Measurements from ENCODE around the gene MRPS34.

The MRPS34 gene

GRCh38 chr16:1782408-1783264 lies 9.7 kb upstream of the MRPS34 start, which contains the start of the genes NUBP2 and SPSB3:
TSS of gene NUBP2 (plus strand) at chr16:1782960. CDS start at chr16:1783021, 61 bp downstream.
TSS of gene SPSB3 (minus strand) at chr16:1782571. CDS start at chr16:1781483, 1,088 bp downstream.
- in situ Hi-C loops (cut with MboI; ENCODE audit: low sequenced_read_pairs): no loop called here

DNA sequence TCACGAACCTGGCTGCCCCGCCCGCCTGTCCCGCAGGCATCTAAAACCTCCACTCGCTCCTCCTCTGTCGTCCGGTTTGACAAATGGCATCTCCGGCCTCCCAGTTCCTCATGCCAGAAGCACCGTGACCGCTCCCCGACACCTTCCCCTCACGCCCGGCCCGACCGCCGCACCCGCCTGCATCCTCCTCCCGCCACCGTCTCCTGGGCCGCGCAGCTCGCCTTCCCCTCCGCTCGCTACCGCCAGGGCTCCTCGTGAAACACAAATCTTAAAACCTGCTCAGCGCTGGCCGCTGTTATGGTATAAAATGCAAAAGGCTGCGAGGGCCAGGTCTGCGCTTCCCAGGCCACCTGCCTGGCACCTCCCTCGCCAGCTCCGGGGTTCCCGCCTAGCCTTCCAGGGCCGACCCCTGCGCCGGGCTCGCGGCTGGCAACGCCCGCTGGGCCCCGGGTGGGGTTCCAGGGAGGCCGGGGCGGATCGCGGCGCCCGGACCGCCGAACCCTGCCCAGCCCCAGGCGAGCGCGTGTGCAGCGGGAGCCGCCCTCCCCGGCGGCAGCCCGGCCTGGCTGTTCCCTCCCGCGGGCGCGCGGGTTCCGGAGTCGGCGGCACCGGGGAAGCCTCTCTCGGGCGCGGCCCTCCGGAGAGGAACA lies 8.9 kb upstream of the MRPS34 start:
- in situ Hi-C loops (cut with MboI; ENCODE audit: low sequenced_read_pairs): no loop called here

DNA sequence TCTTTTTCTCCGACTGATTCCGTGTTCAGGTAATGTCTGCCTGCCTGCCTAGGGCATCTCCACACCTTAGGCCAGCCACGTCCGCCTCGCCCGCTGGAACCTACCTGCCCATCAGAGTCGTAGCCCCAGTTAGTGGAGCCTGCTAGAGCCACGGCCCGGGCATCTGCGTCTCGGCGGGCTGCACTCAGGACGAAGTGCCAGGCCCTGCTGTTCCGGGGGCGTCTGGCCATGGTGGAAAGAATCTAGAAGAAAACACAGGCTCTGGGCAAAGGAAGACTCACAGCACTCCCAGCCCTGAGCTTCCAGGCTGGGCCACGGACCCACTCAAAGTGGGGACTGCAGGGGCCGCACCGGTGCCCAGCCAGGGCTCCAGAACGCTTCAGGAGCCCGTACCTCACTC lies 8.3 kb upstream of the MRPS34 start:
- in situ Hi-C loops (cut with MboI; ENCODE audit: low sequenced_read_pairs): no loop called here

DNA sequence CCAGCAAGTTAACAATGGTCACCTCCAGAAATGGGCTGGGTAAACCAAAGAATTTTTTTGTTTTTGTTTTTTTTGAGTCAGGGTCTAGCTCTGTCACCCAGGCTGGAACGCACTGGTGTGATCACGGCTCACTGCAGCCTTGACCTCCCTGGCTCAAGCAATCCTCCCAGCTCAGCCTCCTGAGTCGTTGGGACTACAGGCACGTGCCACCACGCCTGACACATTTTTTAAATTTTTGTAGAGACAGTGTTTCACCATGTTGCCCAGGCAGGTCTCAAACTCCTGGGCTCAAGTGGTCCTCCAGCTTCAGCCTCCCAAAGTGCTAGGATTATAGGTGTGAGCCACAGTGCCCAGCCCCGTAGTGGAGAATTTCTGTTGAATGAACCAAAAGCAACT lies 7.7 kb upstream of the MRPS34 start:
- in situ Hi-C loops (cut with MboI; ENCODE audit: low sequenced_read_pairs): no loop called here

DNA sequence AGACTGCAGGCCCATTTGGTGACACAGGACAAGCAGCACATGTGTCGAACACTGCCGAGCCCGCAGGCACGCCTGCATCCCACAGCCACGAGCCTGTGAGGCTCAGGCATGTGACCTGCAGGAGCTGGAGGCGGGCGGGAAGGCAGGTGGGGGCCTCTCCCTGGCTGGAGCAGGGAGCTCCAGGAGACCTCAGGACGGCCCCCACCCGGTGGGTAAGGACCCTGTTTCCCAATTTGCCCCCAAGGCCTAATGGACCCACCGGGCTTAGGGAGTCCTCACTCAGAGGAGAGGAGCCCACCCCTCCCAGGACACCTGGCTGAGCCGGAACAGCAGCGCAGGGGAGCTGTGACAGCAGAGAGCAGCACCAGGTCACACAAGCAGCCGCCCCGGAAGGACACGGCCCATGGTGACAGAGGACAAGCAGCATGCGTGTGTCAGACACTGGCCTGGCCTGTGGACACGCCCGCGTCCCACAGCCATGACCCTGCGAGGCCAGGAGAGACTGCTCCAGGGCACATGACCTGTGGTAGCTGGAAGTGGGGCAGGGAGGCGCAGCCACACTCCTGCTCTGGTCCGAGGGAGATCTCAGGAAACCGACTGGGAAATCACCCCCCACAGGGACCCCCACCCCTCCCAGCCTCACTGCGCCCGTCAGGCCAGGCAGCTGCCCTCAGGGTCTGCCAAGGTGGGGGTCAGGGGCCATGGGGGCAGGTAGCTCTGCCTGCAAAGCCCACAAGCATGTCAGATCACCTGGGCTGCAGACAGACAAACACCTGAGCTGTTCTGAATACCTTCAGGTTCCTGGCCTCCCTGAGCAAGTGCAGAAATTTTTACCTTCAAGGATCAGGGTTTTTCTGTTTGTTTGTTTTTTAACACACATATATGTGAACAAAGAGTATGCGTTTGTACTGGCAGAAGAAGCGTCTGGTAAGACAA lies 7.1 kb upstream of the MRPS34 start:
- in situ Hi-C loops (cut with MboI; ENCODE audit: low sequenced_read_pairs): no loop called here

GRCh38 chr16:1779234-1779701 lies 6.3 kb upstream of the MRPS34 start:
- in situ Hi-C loops (cut with MboI; ENCODE audit: low sequenced_read_pairs): no loop called here

DNA sequence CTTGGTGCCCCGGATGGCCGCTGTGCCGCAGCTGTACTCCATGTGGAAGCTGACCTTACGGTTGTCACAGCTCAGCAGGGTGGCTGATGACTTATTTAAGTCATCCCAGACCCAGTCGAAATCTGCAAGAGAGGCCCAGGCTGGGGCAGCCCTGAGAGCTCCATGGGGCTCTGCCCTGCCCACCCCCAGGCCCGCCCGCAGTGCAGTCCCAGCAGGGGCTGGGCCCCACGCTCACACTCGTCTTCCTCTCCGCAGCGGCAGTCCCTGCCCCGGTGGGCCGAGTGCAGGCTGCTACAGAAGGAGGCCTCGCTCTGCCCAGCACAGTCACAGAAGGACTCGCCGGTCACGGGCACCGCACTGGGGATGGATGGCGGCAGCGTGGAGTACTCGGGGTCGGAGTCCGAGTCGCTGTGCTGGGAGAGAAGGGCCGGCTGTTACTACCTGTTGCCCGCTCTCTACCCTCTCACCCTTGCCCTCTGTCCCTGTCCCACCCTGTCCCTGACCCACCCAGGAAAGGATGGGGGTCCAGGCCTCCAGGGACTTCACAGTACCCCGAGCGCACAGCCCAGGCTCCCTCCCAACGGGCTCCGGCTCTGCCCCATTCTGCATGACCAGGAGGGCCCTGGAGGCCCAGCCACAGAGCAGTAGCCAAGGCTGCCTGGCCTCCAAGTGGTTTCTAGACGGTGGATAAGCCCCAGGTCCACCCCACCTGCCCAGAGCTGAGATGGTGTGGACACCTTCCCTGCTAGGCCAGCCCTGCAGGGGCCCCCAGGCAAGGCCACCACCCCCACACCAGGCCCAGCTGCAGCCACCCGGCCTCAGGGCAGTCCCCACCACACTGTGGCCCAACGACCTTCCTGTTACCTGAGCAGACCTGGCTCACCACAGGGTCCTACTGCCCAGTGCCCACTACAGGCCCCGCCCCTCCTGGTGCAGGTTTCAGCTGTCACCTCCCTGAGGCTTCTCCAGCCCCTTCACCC lies 5.6 kb upstream of the MRPS34 start:
- in situ Hi-C loops (cut with MboI; ENCODE audit: low sequenced_read_pairs): no loop called here

DNA sequence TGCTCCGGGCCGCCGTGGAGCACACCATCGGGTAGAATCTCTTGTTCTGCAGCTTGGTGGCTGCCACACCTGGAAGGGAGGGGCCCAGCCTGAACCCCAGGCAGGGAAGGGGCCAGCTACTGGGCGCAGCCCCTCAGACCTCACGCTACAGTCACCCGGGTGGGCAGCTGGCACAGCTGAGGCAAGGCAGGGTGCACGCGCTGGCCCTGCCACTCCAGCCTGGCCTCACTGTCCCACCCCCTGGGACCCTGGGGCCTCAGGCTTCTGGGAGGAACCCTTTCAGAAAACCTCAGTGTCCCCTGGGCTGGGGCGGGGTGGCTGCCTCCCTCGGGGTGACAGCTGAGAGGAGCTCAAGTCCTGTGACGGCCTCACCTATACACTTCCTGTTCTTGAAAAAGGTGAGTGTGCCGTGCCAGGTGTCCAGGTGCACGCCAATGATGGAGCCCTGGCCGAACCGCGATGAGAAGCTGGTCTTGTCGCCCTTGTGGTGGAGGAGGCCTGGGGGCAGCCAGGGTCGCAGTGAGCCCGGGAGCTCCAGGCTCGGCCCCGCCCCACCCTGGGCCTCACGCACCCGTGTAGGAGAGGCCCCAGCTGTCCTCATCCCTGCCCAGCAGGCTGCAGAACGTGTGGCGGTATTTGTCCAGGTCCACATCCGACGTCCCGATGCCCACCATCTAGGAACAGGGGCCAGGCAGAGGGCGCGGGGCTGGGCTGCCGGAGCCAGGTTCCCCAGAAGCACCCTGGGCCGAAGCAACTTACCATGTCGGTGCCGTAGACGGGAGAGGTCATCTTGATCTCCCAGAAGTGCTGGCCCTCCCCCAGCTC lies 4.7 kb upstream of the MRPS34 start:
- in situ Hi-C loops (cut with MboI; ENCODE audit: low sequenced_read_pairs): no loop called here

DNA sequence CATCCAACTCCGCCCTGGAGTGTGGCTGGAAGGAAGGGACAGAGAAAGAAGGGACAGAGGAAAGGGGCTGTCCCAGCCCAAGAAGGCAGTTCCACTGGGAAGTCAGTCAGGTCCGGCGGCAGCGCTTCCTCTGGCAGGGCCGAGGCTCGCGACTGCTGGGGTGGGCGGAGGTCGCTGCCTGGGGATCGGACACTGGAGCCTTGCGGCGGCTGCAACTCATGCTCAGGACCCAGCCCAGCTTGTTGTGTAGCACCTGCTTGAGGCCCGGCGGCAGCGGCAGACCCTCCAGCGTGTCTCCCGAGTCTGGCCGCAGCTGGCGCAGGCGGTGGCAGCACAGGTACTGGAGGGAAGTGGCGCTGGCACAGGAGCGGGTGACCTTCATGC lies 4.0 kb upstream of the MRPS34 start:
- in situ Hi-C loops (cut with MboI; ENCODE audit: low sequenced_read_pairs): no loop called here

DNA sequence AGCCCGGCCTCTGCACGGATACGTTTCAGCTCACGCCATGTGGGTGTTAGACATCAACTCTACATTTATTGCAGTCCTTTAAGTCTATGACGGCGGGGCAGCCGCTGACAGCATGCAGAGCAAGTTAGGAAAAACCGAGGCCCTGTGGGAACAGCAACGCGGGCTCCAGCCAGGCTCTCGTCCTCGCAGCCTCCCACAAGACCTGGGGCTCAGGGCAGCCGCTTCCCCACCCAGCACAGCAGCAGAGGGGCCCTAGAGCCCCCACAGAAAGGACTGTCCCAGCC lies 3.7 kb upstream of the MRPS34 start:
- in situ Hi-C loops (cut with MboI; ENCODE audit: low sequenced_read_pairs): no loop called here

DNA sequence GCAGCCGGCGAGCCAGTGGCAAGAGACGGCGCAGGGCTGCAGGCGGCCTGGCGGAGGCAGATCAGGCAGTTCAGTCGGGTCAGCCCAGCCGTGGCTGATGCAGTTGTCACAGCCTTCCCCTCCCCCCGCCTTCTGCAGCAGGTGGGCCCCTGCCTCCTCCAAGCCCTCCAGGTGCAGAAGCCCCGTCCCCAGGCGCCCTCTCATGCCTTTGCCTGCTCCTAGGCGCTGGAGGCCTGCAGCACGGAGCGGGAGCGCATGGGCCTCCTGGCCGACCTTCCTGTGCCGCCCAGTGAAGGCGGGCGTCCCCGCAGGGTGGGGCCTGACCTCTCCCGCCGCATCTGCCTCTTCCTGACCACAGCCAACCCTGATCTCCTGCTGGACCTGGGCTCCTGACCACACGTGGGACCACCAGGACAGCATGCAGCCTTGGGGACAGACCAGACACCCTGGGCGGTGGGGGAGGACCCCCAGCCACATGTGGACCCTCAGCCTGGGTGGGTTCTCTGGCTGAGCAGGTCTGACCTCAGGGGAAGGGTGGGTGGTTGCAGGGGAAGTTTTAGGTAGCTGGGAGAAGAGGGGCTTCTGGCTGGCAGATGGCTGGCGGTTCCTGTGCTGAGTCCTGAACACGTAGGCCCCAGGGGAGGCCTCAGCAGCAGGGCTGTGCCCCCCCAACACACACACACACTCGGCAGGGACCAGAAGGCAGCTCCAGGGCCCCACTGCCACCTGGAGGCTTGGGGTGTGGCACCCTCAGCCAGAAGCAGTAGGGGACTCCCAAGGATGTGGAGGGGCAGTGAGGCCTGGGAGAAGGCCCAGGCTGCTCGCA lies 3.1 kb upstream of the MRPS34 start:
- in situ Hi-C loops (cut with MboI; ENCODE audit: low sequenced_read_pairs): no loop called here

- in situ Hi-C loops (cut with MboI; ENCODE audit: low sequenced_read_pairs): no loop called here
These were observed 2.3 kb upstream of the MRPS34 start for GRCh38 chr16:1775006-1775845.

- in situ Hi-C loops (cut with MboI; ENCODE audit: low sequenced_read_pairs): no loop called here
These were observed 1.5 kb upstream of the MRPS34 start for GRCh38 chr16:1774448-1774780.

DNA sequence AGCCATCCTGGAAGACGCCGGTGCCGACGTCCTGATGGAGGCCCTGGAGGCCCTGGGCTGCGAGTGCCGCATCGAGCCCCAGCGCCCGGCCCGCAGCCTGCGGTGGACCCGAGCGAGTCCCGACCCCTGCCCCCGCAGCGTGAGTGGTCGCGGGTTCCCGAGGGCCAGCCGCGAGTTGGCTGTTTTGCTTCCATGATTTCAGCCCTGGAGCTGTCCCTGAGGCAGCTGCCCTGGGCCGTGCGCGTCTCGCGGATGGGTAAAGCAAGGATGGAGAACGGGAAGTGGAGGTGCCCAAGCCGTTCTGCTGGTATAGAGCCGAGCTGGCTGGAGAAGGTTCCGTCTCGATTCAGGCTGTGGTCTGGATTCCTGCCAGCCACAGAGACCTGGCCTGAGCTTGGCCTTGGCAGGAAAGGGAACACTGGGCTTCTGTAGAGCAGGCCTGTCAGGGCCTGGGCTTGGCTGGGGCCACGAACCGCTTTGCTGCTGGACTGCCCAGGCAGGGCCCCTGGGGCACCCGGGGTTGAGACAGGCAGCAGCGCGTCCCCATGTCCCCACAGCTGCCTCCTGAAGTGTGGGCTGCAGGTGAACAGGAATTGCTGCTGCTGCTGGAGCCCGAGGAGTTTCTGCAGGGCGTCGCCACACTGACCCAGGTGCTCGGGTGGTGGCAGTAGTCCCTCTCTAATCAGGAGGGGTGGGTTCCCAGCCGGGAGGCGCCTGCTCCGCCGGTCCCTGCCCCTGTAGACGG lies 941 bp upstream of the MRPS34 start:
- in situ Hi-C loops (cut with MboI; ENCODE audit: low sequenced_read_pairs): no loop called here

DNA sequence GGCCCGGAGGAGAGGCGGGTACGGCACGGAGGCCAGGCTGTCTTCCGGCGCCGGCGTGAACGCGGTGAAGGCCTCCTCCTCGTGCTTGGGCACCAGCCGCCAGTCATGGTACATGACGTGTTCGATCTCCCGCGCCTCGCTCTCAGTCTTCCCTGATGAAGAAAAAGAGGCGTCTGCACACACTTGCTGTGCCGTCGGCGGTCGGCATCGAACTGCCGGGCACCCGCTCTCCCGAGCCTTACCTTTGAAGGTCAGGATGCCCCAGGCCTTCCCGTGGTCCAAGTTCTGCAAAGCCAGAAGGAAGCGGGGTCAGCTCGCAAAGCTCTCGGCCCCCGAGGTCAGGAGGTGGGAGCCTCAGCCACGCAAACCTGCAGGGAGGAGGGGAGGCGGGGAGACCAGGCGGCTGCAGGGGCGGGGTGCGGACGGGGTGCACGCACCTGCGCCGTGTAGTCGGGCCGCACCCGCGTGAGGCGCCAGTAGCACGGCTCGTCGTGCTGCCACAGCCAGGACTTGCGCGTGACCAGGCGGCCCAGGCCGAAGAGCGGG lies 499 bp downstream of the MRPS34 start, which contains the start of gene EME2:
Gene EME2 (plus strand): TSS at position 449 of the 546 bp plus-strand sequence. CDS start 418 bp downstream, outside the sequence.
- in situ Hi-C loops (cut with MboI; ENCODE audit: low sequenced_read_pairs): no loop called here

DNA sequence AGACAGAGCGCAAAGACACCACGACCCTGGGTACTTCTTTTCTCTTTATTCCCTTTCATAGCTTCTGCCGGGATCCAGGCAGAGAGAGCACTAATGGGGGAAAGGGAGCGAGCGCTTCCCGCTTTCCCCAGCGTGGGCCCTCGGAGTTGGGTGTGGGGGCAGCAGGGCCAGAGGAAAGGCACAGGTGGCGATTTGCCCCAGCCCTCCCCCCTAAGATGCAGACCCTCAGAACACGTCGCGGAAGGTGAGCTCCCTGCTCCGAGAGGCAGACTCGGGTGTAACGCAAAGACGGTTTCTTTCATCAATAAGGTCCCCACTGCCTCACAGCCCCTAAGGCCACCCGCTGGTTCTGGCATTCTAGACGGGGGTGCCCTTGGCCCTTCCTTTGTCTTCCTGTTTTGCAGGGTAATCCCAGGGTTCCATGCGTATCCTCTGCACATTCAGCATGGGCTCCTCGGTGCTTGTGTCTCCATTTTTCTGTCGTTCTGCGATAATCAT lies 1.0 kb downstream of the MRPS34 start:
- in situ Hi-C loops (cut with MboI; ENCODE audit: low sequenced_read_pairs): no loop called here
